OCI-LY1 (cell line): Measurements from ENCODE around the gene DNAJB5.

Experiments
- H2AFZ ChIP-seq: fragments of 200-600 bp; sonication (generic), shearing (Covaris generic); 2 replicates; pipeline ENCODE4 v1.6.0; 2014; ENCODE audit warnings: antibody characterized with exemption, mild to moderate bottlenecking, low read length
- H3F3A ChIP-seq: fragments of 200-600 bp; sonication (generic), shearing (Covaris generic); 2 replicates; pipeline ENCODE4 v1.6.0; 2014; ENCODE audit warnings: mild to moderate bottlenecking, antibody characterized with exemption, low read length, moderate library complexity; ENCODE audit not compliant: insufficient read depth
- H3K27ac ChIP-seq: fragments of 200-600 bp; sonication (generic); 2 replicates; pipeline ENCODE4 v1.5.1; 2014; ENCODE audit warnings: low read length, mixed run types, mild to moderate bottlenecking, low read depth; ENCODE audit not compliant: poor library complexity, severe bottlenecking
- H3K27me3 ChIP-seq: fragments of 200-600 bp; sonication (generic); 2 replicates; pipeline ENCODE4 v1.6.0; 2014; ENCODE audit warnings: antibody characterized with exemption, mild to moderate bottlenecking, low read length, moderate library complexity; ENCODE audit not compliant: insufficient read depth
- H3K36me3 ChIP-seq: fragments of 200-600 bp; sonication (generic); 2 replicates; pipeline ENCODE4 v1.6.1; 2014; ENCODE audit warnings: mild to moderate bottlenecking, antibody characterized with exemption, low read length, moderate library complexity, mixed read lengths; ENCODE audit not compliant: insufficient read depth
- H3K4me1 ChIP-seq: fragments of 200-600 bp; sonication (generic); 2 replicates; pipeline ENCODE4 v1.5.1; 2014; ENCODE audit warnings: mild to moderate bottlenecking, low read length, moderate library complexity; ENCODE audit not compliant: insufficient read depth, severe bottlenecking
- H3K4me2 ChIP-seq: fragments of 200-600 bp; sonication (generic), shearing (Covaris generic); 2 replicates; pipeline ENCODE4 v1.6.1; 2014; ENCODE audit warnings: low read length
- H3K4me3 ChIP-seq: fragments of 200-600 bp; sonication (generic); 2 replicates; pipeline ENCODE4 v1.5.1; 2014; ENCODE audit warnings: low read length, low read depth, mild to moderate bottlenecking, mixed read lengths; ENCODE audit not compliant: poor library complexity, severe bottlenecking
- H3K79me2 ChIP-seq: fragments of 200-600 bp; shearing (Covaris generic); 2 replicates; pipeline ENCODE4 v1.6.1; 2016; ENCODE audit warnings: mixed run types, low read length, mixed read lengths; ENCODE audit not compliant: insufficient read depth
- H3K9ac ChIP-seq: fragments of 200-600 bp; sonication (generic), shearing (Covaris generic); 2 replicates; pipeline ENCODE4 v1.6.1; 2014; ENCODE audit warnings: mild to moderate bottlenecking, low read length, mixed read lengths
- H3K9me2 ChIP-seq: fragments of 200-600 bp; sonication (generic), shearing (Covaris generic); 2 replicates; pipeline ENCODE4 v1.6.1; 2014; ENCODE audit warnings: low read depth, mild to moderate bottlenecking, low read length, mixed read lengths
- H3K9me3 ChIP-seq: fragments of 200-600 bp; shearing (Covaris generic); 2 replicates; pipeline ENCODE4 v1.6.1; 2014; ENCODE audit warnings: low read length, mixed read lengths
- H4K20me1 ChIP-seq: fragments of 200-600 bp; sonication (generic), shearing (Covaris generic); 2 replicates; pipeline ENCODE4 v1.6.0; 2016; ENCODE audit warnings: mild to moderate bottlenecking, low read length; ENCODE audit not compliant: insufficient read depth
- EZH2 ChIP-seq: fragments of 200-600 bp; sonication (generic), shearing (Covaris generic); IDR thresholded peaks from 2 replicates; pipeline ENCODE4 v1.8.0; 2017; ENCODE audit warnings: borderline replicate concordance, mixed run types, mild to moderate bottlenecking, antibody characterized with exemption, low read length, moderate library complexity, mixed read lengths
- TF ChIP-seq, protein P1 (sequence below): fragments of 200-600 bp; sonication (generic), shearing (Covaris generic); IDR thresholded peaks from 2 replicates; pipeline ENCODE4 v1.5.1; 2017; ENCODE audit warnings: mild to moderate bottlenecking, antibody characterized with exemption, low read length, moderate library complexity, mixed read lengths

The DNAJB5 gene

DNA sequence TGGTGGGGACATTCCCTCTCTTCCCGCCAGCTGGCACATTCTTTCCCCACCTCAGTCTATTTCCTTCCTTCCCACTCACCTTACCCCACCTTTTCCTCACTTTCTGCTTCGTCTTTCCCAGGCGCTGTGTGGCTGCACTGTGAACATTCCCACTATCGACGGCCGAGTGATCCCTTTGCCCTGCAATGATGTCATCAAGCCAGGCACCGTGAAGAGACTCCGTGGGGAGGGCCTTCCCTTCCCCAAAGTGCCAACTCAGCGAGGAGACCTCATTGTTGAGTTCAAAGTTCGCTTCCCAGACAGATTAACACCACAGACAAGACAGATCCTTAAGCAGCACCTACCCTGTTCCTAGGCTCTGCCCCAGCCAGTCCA is 7.3 kb downstream of the DNAJB5 start:
- no peaks in the 10 kb centered on the region for H4K20me1 ChIP-seq
- H3F3A ChIP-seq: no peaks in the 10 kb centered on the region
- H3K27ac ChIP-seq: no peak overlapping the region
- no peak overlapping the region for H3K4me3 ChIP-seq
- H2AFZ ChIP-seq: no peak overlapping the region
- no peak overlapping the region for H3K9ac ChIP-seq
- TF ChIP-seq EZH2: no peak
- TF ChIP-seq, protein P1, sequence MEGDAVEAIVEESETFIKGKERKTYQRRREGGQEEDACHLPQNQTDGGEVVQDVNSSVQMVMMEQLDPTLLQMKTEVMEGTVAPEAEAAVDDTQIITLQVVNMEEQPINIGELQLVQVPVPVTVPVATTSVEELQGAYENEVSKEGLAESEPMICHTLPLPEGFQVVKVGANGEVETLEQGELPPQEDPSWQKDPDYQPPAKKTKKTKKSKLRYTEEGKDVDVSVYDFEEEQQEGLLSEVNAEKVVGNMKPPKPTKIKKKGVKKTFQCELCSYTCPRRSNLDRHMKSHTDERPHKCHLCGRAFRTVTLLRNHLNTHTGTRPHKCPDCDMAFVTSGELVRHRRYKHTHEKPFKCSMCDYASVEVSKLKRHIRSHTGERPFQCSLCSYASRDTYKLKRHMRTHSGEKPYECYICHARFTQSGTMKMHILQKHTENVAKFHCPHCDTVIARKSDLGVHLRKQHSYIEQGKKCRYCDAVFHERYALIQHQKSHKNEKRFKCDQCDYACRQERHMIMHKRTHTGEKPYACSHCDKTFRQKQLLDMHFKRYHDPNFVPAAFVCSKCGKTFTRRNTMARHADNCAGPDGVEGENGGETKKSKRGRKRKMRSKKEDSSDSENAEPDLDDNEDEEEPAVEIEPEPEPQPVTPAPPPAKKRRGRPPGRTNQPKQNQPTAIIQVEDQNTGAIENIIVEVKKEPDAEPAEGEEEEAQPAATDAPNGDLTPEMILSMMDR: no peak
- no peaks in the 10 kb centered on the region for H3K79me2 ChIP-seq
- H3K9me2 ChIP-seq: no peaks in the 10 kb centered on the region
- no peaks in the 10 kb centered on the region for H3K36me3 ChIP-seq
- no peak overlapping the region for H3K4me2 ChIP-seq
- H3K27me3 ChIP-seq: no peaks in the 10 kb centered on the region
- H3K4me1 ChIP-seq: no peaks in the 10 kb centered on the region
- no peaks in the 10 kb centered on the region for H3K9me3 ChIP-seq

DNA sequence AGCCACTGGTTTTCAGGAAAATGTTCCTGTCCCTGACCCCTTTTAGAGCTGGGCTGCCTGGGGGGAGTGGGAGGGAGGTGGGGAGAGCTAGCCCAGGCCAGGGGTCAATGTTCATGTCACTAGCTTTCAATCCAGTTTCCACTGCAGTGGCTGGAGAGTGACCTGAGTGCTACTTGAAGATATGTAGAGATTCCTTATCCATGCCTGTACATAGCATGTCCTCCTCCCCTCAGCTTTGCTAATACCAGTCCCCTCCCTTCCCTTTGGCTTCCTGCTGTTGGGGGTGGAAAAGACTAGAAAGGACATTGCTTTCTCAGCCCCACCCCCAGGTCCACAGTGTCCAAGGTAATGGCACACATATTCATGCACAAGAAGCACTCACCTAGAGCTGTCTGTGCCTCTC is 7.8 kb downstream of the DNAJB5 start:
- H3K4me2 ChIP-seq: no peak overlapping the region
- no peaks in the 10 kb centered on the region for H3K4me1 ChIP-seq
- H2AFZ ChIP-seq: no peak overlapping the region
- H3K9me2 ChIP-seq: no peaks in the 10 kb centered on the region
- TF ChIP-seq, protein P1: no peak
- TF ChIP-seq EZH2: no peak
- H3K79me2 ChIP-seq: no peaks in the 10 kb centered on the region
- H3K9ac ChIP-seq: no peak overlapping the region
- no peaks in the 10 kb centered on the region for H4K20me1 ChIP-seq
- no peak overlapping the region for H3K4me3 ChIP-seq
- H3K27me3 ChIP-seq: no peaks in the 10 kb centered on the region
- no peaks in the 10 kb centered on the region for H3K36me3 ChIP-seq
- no peaks in the 10 kb centered on the region for H3F3A ChIP-seq
- H3K9me3 ChIP-seq: no peaks in the 10 kb centered on the region
- H3K27ac ChIP-seq: no peak overlapping the region

DNA sequence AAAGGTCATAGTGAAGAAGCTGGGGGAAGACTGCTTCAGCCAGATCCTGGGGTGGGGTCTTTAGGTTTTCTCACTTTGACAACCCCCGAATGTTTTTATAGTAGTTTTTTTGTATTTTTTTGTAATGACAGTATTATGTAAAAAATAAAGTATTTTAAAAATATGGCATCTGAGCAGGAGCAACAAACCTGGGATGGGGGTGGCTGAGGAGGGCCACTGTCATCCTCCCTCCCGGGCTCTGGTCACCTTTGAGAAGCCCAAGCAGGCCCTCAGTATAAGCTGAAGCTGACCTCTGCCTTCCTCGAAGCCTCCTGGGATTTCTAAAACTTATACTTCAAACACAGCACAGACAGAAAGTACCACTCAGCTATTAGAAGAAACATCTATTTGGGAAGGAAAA is 8.7 kb downstream of the DNAJB5 start:
- H4K20me1 ChIP-seq: no peaks in the 10 kb centered on the region
- TF ChIP-seq, protein P1: no peak
- TF ChIP-seq EZH2: no peak
- H3K4me1 ChIP-seq: no peaks in the 10 kb centered on the region
- no peak overlapping the region for H2AFZ ChIP-seq
- no peaks in the 10 kb centered on the region for H3F3A ChIP-seq
- H3K27me3 ChIP-seq: no peaks in the 10 kb centered on the region
- H3K9me3 ChIP-seq: no peaks in the 10 kb centered on the region
- H3K36me3 ChIP-seq: no peaks in the 10 kb centered on the region
- H3K4me2 ChIP-seq: no peak overlapping the region
- H3K79me2 ChIP-seq: no peaks in the 10 kb centered on the region
- no peak overlapping the region for H3K27ac ChIP-seq
- no peaks in the 10 kb centered on the region for H3K9me2 ChIP-seq
- no peak overlapping the region for H3K4me3 ChIP-seq
- no peak overlapping the region for H3K9ac ChIP-seq
